ENCODE data around the gene TEX53. TPM values are rescaled to one million over a fixed set of nuclear protein-coding genes. Genes with fewer than 3 reads are reported as not detected.

TEX53 gene
- total and polyA plus RNA-seq, 2 of the 8 experiments (the other 6 are each of a cell fraction or from before 2014, with no cell fraction given) = not detected

GRCh38 chr9:114691956-114692295 lies 34.3 kb upstream of the TEX53 start:
- H3K18ac ChIP-seq (ENCODE audit: extremely low read depth, low read length) = no peak overlapping the region
- H2AK5ac ChIP-seq (ENCODE audit: low read depth, low read length) = no peak overlapping the region
- no peak overlapping the region for H4K5ac ChIP-seq (ENCODE audit: insufficient read length, low read depth, low read length)
- H3K4me1 ChIP-seq (replicated peaks in 1 of 4; ENCODE audit: control insufficient read depth in 3 of 4, insufficient read depth in 4 of 4, low read length in 3 of 4) = no peaks in the 10 kb centered on the region
- H2BK5ac ChIP-seq (ENCODE audit: low read depth, low read length) = no peak overlapping the region
- H3K9ac ChIP-seq (replicated peaks in 1 of 4; ENCODE audit: extremely low read depth in 1 of 4, low read depth in 3 of 4, low read length in 3 of 4) = no peak overlapping the region
- CTCF ChIA-PET (ENCODE audit: partially characterized antibody) = interaction anchor here (0.8 to 8.6 kb wide), 7 partner anchors 11 to 323 kb away, joined by 3 to 71 read pairs (median 4); partner anchors contain the start of gene TEX48
- no peaks in the 10 kb centered on the region for H3K9me3 ChIP-seq (ENCODE audit: insufficient read depth in 2 of 2, low read depth in 1 of 2, low read length in 1 of 2)
- no peak overlapping the region for H3K4me3 ChIP-seq (ENCODE audit: extremely low read depth in 1 of 4, insufficient read depth in 2 of 4, low read depth in 3 of 4, low read length in 4 of 4)
- H3K4ac ChIP-seq (replicated peaks; ENCODE audit: insufficient read length, low read depth, low read length) = no peak overlapping the region
- no peak overlapping the region for H3K56ac ChIP-seq (replicated peaks; ENCODE audit: insufficient read length, low read depth, low read length)
- H4K91ac ChIP-seq (replicated peaks; ENCODE audit: insufficient read length, low read length) = no peak overlapping the region
- no peaks in the 10 kb centered on the region for H3K23me2 ChIP-seq (ENCODE audit: low read depth, low read length)
- no peak overlapping the region for H3K27ac ChIP-seq (ENCODE audit: low read depth, low read length)
- no peaks in the 10 kb centered on the region for H3K79me1 ChIP-seq (ENCODE audit: low read depth, low read length)
- H2AFZ ChIP-seq (ENCODE audit: low read length) = no peak overlapping the region
- no peaks in the 10 kb centered on the region for H3K36me3 ChIP-seq (ENCODE audit: control insufficient read depth in 2 of 4, insufficient read depth in 4 of 4, low read length in 3 of 4)
- H3K23ac ChIP-seq (ENCODE audit: insufficient read length) = no peak overlapping the region
- no peak overlapping the region for H3K4me2 ChIP-seq (ENCODE audit: insufficient read depth in 1 of 2, low read depth in 2 of 2, low read length in 2 of 2)
- H4K8ac ChIP-seq (ENCODE audit: extremely low read depth, insufficient read depth, low read length) = no peak overlapping the region
- peaks cover 0 to 3% of the 10 kb centered on the region in 2 experiments for H4K20me1 ChIP-seq (replicated peaks in 1 of 2; ENCODE audit: control insufficient read depth in 1 of 2, insufficient read depth in 2 of 2, low read length in 2 of 2)
- DNase-seq (ENCODE audit: low read depth in 1 of 2, low spot score in 2 of 2) (no peak), FAIRE-seq (no peak)
- H2BK120ac ChIP-seq (replicated peaks; ENCODE audit: low read depth, low read length) = no peak overlapping the region
- H3K27me3 ChIP-seq (replicated peaks in 1 of 4; ENCODE audit: control insufficient read depth in 3 of 4, extremely low read depth in 1 of 4, insufficient read depth in 3 of 4, low read length in 3 of 4) = 0 out of 7 replicates have a peak, but pooled peaks cover 0 to 1% (median 0%) of the 10 kb centered on the region in 4 experiments
- TF ChIP-seq ATF2 (IDR thresholded peaks at IDR 0.05; ENCODE audit: low read length) (no peak), TCF12 (IDR thresholded peaks at IDR 0.05; ENCODE audit: low read depth, low read length) (no peak), CHD1 (IDR thresholded peaks at IDR 0.05; ENCODE audit: low read depth, low read length) (no peak), KDM4A (IDR thresholded peaks at IDR 0.05; ENCODE audit: low read depth, low read length, severe bottlenecking) (no peak), HDAC2 (IDR thresholded peaks at IDR 0.05; ENCODE audit: borderline replicate concordance in 1 of 2, low read depth in 2 of 2, low read length in 2 of 2) (no peak)
- H2BK20ac ChIP-seq (ENCODE audit: low read length) = no peak overlapping the region
- H3K79me2 ChIP-seq (ENCODE audit: control insufficient read depth in 1 of 2, insufficient read depth in 2 of 2, low read length in 2 of 2) = no peaks in the 10 kb centered on the region
- H2BK15ac ChIP-seq (ENCODE audit: low read length) = no peak overlapping the region
- H3K14ac ChIP-seq (ENCODE audit: insufficient read length) = no peak overlapping the region
- H2BK12ac ChIP-seq (ENCODE audit: low read depth, low read length) = no peak overlapping the region
- POLR2A ChIA-PET (ENCODE audit: partially characterized antibody) = no interaction called here

Data from H1 (cell line).